ENCODE data around the gene GET3. TPM values are rescaled to one million over a fixed set of nuclear protein-coding genes. Genes with fewer than 3 reads are reported as not detected.

GET3 gene
- total and polyA plus RNA-seq, 2 donors (not counting 3 experiments of a cell fraction or from before 2014, with no cell fraction given), result 74.8 to 197 TPM

DNA sequence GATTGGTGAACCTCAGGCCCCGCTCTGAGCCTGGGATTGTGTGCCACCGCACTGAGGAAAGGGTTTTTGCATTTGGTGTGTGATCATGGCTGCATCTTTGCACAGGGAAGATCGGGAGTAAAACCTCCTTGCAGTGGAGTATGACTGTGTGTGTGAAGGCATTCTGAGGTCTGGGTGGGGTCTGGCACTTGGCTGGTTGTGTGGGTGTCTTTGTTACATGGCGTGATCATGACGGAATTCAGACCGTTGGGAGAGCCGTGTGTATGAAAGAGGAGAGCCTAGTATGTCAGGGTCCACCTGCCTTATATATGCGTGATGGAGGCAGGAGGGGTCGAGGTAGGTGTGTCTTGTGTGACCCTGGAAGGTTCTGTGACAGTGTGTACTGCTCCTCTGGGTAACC lies 13.6 kb downstream of the GET3 start:
- ChIA-PET CTCF (interaction anchor here (2.7 kb wide), 1 partner anchor 10 kb away, joined by 14 read pairs; no protein-coding TSS in a partner anchor), POLR2A (no interaction called here)
- intact Hi-C loops (cut with micrococcal nuclease) (no loop called here), dilution Hi-C loops (cut with MboI; ENCODE audit: extremely low pct_ligation_motif_present, low sequenced_read_pairs) (no loop called here)
- Histone ChIP-seq H3K4me1 (ENCODE audit: control insufficient read depth, extremely low read depth, insufficient read depth, low read length) (peaks cover 2% of the 10 kb centered on the region), H3K9me3 (replicated peaks; ENCODE audit: control insufficient read depth, insufficient read depth, low read length) (no peaks in the 10 kb centered on the region), H3K9ac (replicated peaks; ENCODE audit: extremely low read depth, insufficient read depth, low read length) (no peak overlapping the region), H3K9me1 (replicated peaks; ENCODE audit: control insufficient read depth, extremely low read depth, insufficient read depth, low read length) (no peaks in the 10 kb centered on the region), H2AFZ (ENCODE audit: low read depth, low read length) (no peak overlapping the region), H3K27ac (ENCODE audit: insufficient read depth, low read depth, low read length) (no peak overlapping the region), H3K79me2 (ENCODE audit: control insufficient read depth, insufficient read depth, low read length) (no peaks in the 10 kb centered on the region), H3K4me3 (replicated peaks in 1 of 3; ENCODE audit: insufficient read depth in 1 of 3, low read depth in 1 of 3, low read length in 3 of 3) (no peak overlapping the region), H3K36me3 (ENCODE audit: control insufficient read depth in 2 of 2, extremely low read depth in 1 of 2, insufficient read depth in 2 of 2, low read length in 2 of 2) (peaks cover 0 to 11% of the 10 kb centered on the region in 2 experiments), H4K20me1 (replicated peaks; ENCODE audit: control insufficient read depth, extremely low read depth, insufficient read depth, low read length) (no peaks in the 10 kb centered on the region), H3K27me3 (ENCODE audit: control insufficient read depth in 2 of 2, insufficient read depth in 2 of 2, low read length in 2 of 2) (peaks cover 0 to 7% of the 10 kb centered on the region in 2 experiments), H3K4me2 (ENCODE audit: insufficient read depth, low read length) (no peak overlapping the region)
- FAIRE-seq (no peak), DNase-seq (ENCODE audit: low read depth, low spot score) (no peak)
- TF ChIP-seq POLR2AphosphoS5 (IDR thresholded peaks at IDR 0.05; ENCODE audit: insufficient read depth, low read depth, low read length) (no peak), EZH2 (IDR thresholded peaks at IDR 0.05; ENCODE audit: borderline replicate concordance, low read depth, low read length, severe bottlenecking) (no peak), FOS (IDR thresholded peaks at IDR 0.05; ENCODE audit: borderline replicate concordance, insufficient read depth, low read length) (no peak), JUN (IDR thresholded peaks at IDR 0.05; ENCODE audit: borderline replicate concordance, insufficient read depth, insufficient read length, low read depth) (no peak), POLR2A (IDR thresholded peaks at IDR 0.05; ENCODE audit: low read depth, low read length) (no peak)
- no TSS peak for BruUV-seq (replicated peaks)

DNA sequence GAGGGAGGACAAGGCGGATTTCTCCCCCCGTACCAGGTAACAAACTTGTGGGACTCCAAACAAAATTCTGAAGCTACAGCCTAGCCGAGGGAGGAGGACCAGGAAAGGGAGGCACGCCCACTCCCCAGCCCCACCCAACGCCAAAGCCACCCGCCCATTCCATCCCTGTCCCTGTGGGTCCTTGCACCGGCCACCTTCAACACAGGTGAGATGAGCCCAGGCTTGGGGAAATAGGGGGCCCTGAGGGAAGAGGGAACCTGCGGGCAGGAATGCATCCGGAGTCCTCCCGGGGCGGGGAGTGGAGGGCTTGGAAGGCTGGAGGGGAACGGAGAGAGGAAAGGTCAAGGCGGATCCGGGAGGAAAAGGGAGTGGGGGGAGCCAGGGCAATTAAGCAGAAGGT lies 14.3 kb downstream of the GET3 start, which contains the start of gene BEST2:
BEST2 (plus strand) TSS at position 157 of the 400 bp plus-strand sequence. CDS start 802 bp downstream, outside the sequence.
- no peak within 1 kb of the TSS for H3K4me2 ChIP-seq (ENCODE audit: insufficient read depth, low read length)
- no peak for FAIRE-seq
- peaks cover 2% of the 10 kb centered on the region for H3K4me1 ChIP-seq (ENCODE audit: control insufficient read depth, extremely low read depth, insufficient read depth, low read length)
- no peaks in the 10 kb centered on the region for H3K9me1 ChIP-seq (replicated peaks; ENCODE audit: control insufficient read depth, extremely low read depth, insufficient read depth, low read length)
- no peaks in the 10 kb centered on the region for H3K9me3 ChIP-seq (replicated peaks; ENCODE audit: control insufficient read depth, insufficient read depth, low read length)
- no peak within 1 kb of the TSS for H2AFZ ChIP-seq (ENCODE audit: low read depth, low read length)
- DNase-seq (ENCODE audit: low read depth, low spot score), result no peak
- no peak within 1 kb of the TSS for H3K27ac ChIP-seq (ENCODE audit: insufficient read depth, low read depth, low read length)
- no peaks in the 10 kb centered on the region for H3K79me2 ChIP-seq (ENCODE audit: control insufficient read depth, insufficient read depth, low read length)
- peaks cover 0 to 7% of the 10 kb centered on the region in 2 experiments for H3K36me3 ChIP-seq (ENCODE audit: control insufficient read depth in 2 of 2, extremely low read depth in 1 of 2, insufficient read depth in 2 of 2, low read length in 2 of 2)
- ChIA-PET POLR2A (no interaction called here), CTCF (interaction anchor here (2.2 to 2.7 kb wide), 2 partner anchors 9 to 15 kb away, joined by 8 to 14 read pairs; no protein-coding TSS in a partner anchor)
- no peak within 1 kb of the TSS for H3K4me3 ChIP-seq (replicated peaks in 1 of 3; ENCODE audit: insufficient read depth in 1 of 3, low read depth in 1 of 3, low read length in 3 of 3)
- intact Hi-C loops (cut with micrococcal nuclease), result no loop called here
- H4K20me1 ChIP-seq (replicated peaks; ENCODE audit: control insufficient read depth, extremely low read depth, insufficient read depth, low read length), result no peaks in the 10 kb centered on the region
- H3K27me3 ChIP-seq (ENCODE audit: control insufficient read depth in 2 of 2, insufficient read depth in 2 of 2, low read length in 2 of 2), result peaks cover 0 to 7% of the 10 kb centered on the region in 2 experiments
- TF ChIP-seq EZH2 (IDR thresholded peaks at IDR 0.05; ENCODE audit: borderline replicate concordance, low read depth, low read length, severe bottlenecking) (no peak), JUN (IDR thresholded peaks at IDR 0.05; ENCODE audit: borderline replicate concordance, insufficient read depth, insufficient read length, low read depth) (no peak), GATA2 (IDR thresholded peaks at IDR 0.05; ENCODE audit: insufficient read depth, insufficient read length, low read depth, low read length) (no peak), FOS (IDR thresholded peaks at IDR 0.05; ENCODE audit: borderline replicate concordance, insufficient read depth, low read length) (no peak)
- TF ChIP-seq, protein P1, sequence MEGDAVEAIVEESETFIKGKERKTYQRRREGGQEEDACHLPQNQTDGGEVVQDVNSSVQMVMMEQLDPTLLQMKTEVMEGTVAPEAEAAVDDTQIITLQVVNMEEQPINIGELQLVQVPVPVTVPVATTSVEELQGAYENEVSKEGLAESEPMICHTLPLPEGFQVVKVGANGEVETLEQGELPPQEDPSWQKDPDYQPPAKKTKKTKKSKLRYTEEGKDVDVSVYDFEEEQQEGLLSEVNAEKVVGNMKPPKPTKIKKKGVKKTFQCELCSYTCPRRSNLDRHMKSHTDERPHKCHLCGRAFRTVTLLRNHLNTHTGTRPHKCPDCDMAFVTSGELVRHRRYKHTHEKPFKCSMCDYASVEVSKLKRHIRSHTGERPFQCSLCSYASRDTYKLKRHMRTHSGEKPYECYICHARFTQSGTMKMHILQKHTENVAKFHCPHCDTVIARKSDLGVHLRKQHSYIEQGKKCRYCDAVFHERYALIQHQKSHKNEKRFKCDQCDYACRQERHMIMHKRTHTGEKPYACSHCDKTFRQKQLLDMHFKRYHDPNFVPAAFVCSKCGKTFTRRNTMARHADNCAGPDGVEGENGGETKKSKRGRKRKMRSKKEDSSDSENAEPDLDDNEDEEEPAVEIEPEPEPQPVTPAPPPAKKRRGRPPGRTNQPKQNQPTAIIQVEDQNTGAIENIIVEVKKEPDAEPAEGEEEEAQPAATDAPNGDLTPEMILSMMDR (IDR thresholded peaks at IDR 0.05; ENCODE audit: extremely low read depth in 1 of 2, insufficient read depth in 1 of 2, low read depth in 1 of 2, low read length in 2 of 2), result no peak
- no TSS peak for BruUV-seq (replicated peaks)
- dilution Hi-C loops (cut with MboI; ENCODE audit: extremely low pct_ligation_motif_present, low sequenced_read_pairs), result no loop called here
- H3K9ac ChIP-seq (replicated peaks; ENCODE audit: extremely low read depth, insufficient read depth, low read length), result no peak within 1 kb of the TSS

Data from endothelial cell of umbilical vein (primary cell).